Sigmoid colon (tissue), 7 donors: ENCODE results near the gene SMYD3. TPM values are rescaled to one million over a fixed set of nuclear protein-coding genes. Genes with fewer than 3 reads are reported as not detected.

ENCODE experiments used
- DNase-seq: peaks from one replicate; pipeline ENCODE4 v3.0.0-alpha.2; 2019
- H3K27ac ChIP-seq, 4 donors: fragments of 200-600 bp; sonication (generic); one replicate each; pipeline ENCODE4 v1.5.1; 2016 to 2019; ENCODE audit warnings: mild to moderate bottlenecking in 1 of 4
- H3K27me3 ChIP-seq, 3 donors: fragments of 200-600 bp; sonication (generic); one replicate each; pipeline ENCODE4 v1.5.1; 2019; ENCODE audit warnings: mild to moderate bottlenecking in 1 of 3
- H3K36me3 ChIP-seq, 4 donors: fragments of 200-600 bp; sonication (generic); one replicate each; pipeline ENCODE4 v1.5.1; 2016 to 2019
- H3K4me1 ChIP-seq, 4 donors: fragments of 200-600 bp; sonication (generic); one replicate each; pipeline ENCODE4 v1.5.1; 2017 to 2019
- H3K4me3 ChIP-seq, 4 donors: fragments of 200-600 bp; sonication (generic); one replicate each; pipeline ENCODE4 v1.5.1; 2017 to 2019; ENCODE audit warnings: mild to moderate bottlenecking in 2 of 4, moderate library complexity in 1 of 4
- H3K9me3 ChIP-seq, 4 donors: fragments of 200-600 bp in 3 of 4; sonication (generic) in 3 of 4; one replicate each; pipeline versions ENCODE4 v1.5.1 to v1.6.1; 2013 to 2019
- EP300 ChIP-seq, 4 donors: sonication (generic); formaldehyde crosslinking; IDR thresholded peaks; one replicate each; pipeline ENCODE4 v1.6.1; 2017; ENCODE audit warnings: antibody characterized with exemption in 4 of 4
- POLR2A ChIP-seq, 2 donors: fragments of 450-650 bp; IDR thresholded peaks; one replicate each; pipeline ENCODE4 v1.6.1; 2016; ENCODE audit warnings: antibody characterized with exemption in 2 of 2, mild to moderate bottlenecking in 2 of 2, moderate library complexity in 2 of 2
- POLR2AphosphoS5 ChIP-seq, 4 donors: sonication (generic); formaldehyde crosslinking; IDR thresholded peaks; one replicate each; pipeline ENCODE4 v1.6.1; 2017; ENCODE audit warnings: antibody characterized with exemption in 4 of 4
- WGBS, 2 donors: extraction: QIAGEN DNeasy Blood & Tissue Kit; methylation state at CpG; one replicate each; pipeline ENCODE4 v1.1.7; 2013; 5-methylcytosine and 5-hydroxymethylcytosine counted together
- intact Hi-C: fragments of 100-400 bp; cut with DNase I; formaldehyde crosslinking; loops from one replicate; pipeline ENCODE4 v1.15.1; 2023
- polyA plus RNA-seq, 3 donors: library from polyadenylated mRNA; stranded (reverse); fragments of 200-250 nt; gene quantifications; one replicate each; pipeline ENCODE4 v1.2.3, GENCODE V29; 2013
- total RNA-seq, 4 donors: library from RNA; depleted of rRNA; stranded (reverse); fragments of >200 nt; gene quantifications; one replicate each; pipeline ENCODE4 v1.1.0, GENCODE V29; 2016
- TF ChIP-seq, protein P1 (sequence below), 4 experiments: fragments of 450-650 bp in 3 of 4; fragments of 200-600 bp in 1 of 4; IDR thresholded peaks; one replicate each; pipeline ENCODE4 v1.5.1; 2016 to 2019; ENCODE audit warnings: antibody characterized with exemption in 4 of 4, mild to moderate bottlenecking in 3 of 4, moderate library complexity in 2 of 4
- donor health status: healthy with polysubstance abuse.
- donor health status: Bipolar disorder and iron deficiency.
- donor health status: healthy.

The SMYD3 gene
- total and polyA plus RNA-seq, 7 donors = 8.7 to 23.8 (median 17.1) TPM

DNA sequence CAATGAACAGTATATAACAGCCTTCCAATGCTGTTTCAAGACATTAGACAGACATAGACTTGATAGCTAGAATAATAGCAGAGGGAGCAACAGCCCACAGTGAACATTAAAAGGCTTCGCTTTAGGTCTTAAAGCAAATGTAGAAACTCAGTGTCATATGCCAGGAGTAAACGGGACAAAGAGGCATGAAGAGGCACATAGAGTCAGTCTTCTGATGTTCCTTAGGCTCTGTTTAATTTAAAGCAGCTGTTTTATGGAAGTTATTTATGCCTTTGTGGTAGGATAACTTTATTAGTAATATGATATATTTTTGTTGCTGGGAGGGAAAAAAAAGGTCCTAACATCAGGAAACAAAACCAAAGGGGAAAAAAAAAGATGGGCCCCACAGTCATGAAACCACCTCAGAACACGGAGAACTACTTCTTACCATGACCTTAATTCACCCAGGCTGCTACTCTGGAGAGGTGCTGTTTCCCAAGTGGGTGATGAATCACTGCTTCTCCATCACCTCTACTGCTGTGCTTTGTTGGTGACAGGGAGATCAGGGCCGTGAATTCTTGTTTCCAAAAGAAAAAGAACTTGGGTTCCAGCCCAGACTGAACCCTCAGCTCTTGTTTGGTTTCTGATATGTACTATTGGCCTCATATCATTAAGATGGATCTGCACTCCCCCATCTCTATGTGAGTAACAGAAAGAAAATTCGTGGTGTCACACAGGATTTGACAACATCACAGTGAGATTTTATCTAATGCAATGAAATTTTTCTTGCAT is 735.4 kb downstream of the SMYD3 start:
- TF ChIP-seq EP300 (IDR thresholded peaks at IDR 0.05) = no peak
- TF ChIP-seq POLR2AphosphoS5 (IDR thresholded peaks at IDR 0.05) = peak in 1 of 4 donors; percentile 10
- Histone ChIP-seq H3K4me1 (peaks cover 0 to 15% (median 10%) of the 10 kb centered on the region in 4 donors), H3K9me3 (no peaks in the 10 kb centered on the region), H3K27ac (peak overlapping the region in 1 of 4 donors; percentile 25), H3K4me3 (no peak overlapping the region), H3K36me3 (no peaks in the 10 kb centered on the region), H3K27me3 (no peaks in the 10 kb centered on the region)
- WGBS, 2 donors = 67 to 82% methylated on average over 5 of the region's 5 CpGs
- intact Hi-C loops = no loop called here
- no peak for DNase-seq

DNA sequence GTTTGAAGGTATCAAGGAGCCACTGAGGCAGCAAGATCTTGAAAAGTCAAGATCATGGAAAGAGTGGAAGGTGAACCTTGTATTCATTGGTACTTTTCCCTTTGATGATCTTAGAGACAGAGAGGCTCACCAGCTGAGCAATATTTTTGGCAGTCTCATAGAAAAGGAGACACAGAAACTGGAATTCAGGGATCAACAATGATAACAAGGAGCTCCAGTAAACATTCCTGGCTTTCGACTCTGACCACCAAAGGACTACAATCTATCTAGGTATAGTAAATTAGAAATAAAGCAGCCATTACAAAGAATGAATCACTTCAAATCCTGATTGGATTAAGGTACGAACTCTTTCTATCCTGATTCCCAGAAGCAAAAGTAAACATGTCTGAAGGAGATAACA is 736.9 kb downstream of the SMYD3 start:
- TF ChIP-seq, protein P1, sequence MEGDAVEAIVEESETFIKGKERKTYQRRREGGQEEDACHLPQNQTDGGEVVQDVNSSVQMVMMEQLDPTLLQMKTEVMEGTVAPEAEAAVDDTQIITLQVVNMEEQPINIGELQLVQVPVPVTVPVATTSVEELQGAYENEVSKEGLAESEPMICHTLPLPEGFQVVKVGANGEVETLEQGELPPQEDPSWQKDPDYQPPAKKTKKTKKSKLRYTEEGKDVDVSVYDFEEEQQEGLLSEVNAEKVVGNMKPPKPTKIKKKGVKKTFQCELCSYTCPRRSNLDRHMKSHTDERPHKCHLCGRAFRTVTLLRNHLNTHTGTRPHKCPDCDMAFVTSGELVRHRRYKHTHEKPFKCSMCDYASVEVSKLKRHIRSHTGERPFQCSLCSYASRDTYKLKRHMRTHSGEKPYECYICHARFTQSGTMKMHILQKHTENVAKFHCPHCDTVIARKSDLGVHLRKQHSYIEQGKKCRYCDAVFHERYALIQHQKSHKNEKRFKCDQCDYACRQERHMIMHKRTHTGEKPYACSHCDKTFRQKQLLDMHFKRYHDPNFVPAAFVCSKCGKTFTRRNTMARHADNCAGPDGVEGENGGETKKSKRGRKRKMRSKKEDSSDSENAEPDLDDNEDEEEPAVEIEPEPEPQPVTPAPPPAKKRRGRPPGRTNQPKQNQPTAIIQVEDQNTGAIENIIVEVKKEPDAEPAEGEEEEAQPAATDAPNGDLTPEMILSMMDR (IDR thresholded peaks at IDR 0.05) = no peak
- TF ChIP-seq POLR2AphosphoS5 (IDR thresholded peaks at IDR 0.05) (no peak), POLR2A (IDR thresholded peaks at IDR 0.05) (no peak), EP300 (IDR thresholded peaks at IDR 0.05) (no peak)
- WGBS, 2 donors = 91 to 94% methylated on average over 2 of the region's 2 CpGs
- Histone ChIP-seq H3K9me3 (no peaks in the 10 kb centered on the region), H3K27me3 (no peaks in the 10 kb centered on the region), H3K4me1 (peaks cover 0 to 15% (median 10%) of the 10 kb centered on the region in 4 donors), H3K36me3 (no peaks in the 10 kb centered on the region), H3K4me3 (no peak overlapping the region), H3K27ac (no peak overlapping the region)
- intact Hi-C loops = no loop called here
- no peak for DNase-seq

DNA sequence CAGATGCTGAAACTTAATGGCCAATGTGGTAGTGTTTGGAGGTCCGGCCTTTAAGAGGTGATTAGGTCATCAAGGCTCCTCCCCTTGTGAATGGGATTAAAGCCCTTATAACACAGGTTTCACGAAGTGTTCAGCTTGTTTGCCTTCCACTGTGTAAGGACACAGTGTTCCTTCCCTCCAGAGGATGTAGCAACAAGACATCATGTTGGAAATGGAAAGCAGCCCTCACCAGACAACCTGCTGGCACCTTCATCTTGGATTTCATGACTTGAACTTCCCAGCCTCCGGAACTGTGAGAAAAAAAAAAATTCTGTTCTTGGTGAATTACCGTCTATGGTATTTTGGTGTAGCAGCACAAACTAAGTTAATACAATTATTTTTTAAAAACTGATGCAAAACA is 738.5 kb downstream of the SMYD3 start:
- WGBS, 2 donors = 79 to 91% methylated on average over 4 of the region's 4 CpGs
- peaks cover 0 to 3% (median 0%) of the 10 kb centered on the region in 4 donors for H3K36me3 ChIP-seq
- TF ChIP-seq POLR2A (IDR thresholded peaks at IDR 0.05) = no peak
- TF ChIP-seq, protein P1 (IDR thresholded peaks at IDR 0.05) = no peak
- TF ChIP-seq POLR2AphosphoS5 (IDR thresholded peaks at IDR 0.05) = no peak
- TF ChIP-seq EP300 (IDR thresholded peaks at IDR 0.05) = no peak
- H3K4me3 ChIP-seq = no peak overlapping the region
- no peak for DNase-seq
- intact Hi-C loops = no loop called here
- H3K4me1 ChIP-seq = peaks cover 0 to 15% (median 10%) of the 10 kb centered on the region in 4 donors
- no peaks in the 10 kb centered on the region for H3K27me3 ChIP-seq
- no peaks in the 10 kb centered on the region for H3K9me3 ChIP-seq
- H3K27ac ChIP-seq = no peak overlapping the region

DNA sequence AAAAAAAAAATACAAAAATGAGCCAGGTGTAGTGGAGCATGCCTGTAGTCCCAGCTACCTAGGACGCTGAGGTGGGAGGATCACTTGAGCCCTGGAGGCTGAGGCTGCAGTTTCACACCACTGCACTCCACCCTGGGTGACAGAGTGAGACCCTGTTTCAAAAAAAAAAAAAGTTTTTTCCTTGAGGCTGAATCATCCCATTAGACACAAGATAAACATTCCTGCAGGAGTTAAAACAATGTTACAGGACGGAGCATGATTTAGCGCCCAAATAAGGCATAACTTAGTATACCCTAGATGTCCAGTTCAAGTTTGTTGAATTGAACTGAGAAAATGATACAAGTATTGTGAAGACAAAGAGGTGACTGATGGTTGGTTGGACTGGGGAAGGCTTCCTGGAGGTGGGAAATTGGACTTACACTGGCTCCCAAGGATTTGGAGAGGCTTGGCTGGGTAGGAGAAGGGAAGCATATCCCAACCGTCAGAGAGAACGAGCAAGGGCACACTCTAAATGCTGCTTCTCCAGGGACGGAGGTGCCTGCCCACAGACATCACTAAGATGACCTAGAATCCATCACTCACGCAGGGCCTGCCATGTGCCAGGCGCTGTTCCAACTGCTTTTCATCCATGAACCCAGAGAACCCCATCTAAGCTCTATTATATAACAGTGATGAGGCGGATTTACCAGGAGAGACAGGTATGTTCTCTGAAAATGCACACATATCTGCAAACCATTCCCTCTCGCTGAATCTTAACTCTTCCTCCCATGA is 741.7 kb downstream of the SMYD3 start:
- intact Hi-C loops = no loop called here
- no peak for DNase-seq
- Histone ChIP-seq H3K4me3 (no peak overlapping the region), H3K27me3 (no peaks in the 10 kb centered on the region), H3K4me1 (no peaks in the 10 kb centered on the region), H3K9me3 (no peaks in the 10 kb centered on the region), H3K27ac (no peak overlapping the region), H3K36me3 (peaks cover 0 to 4% (median 0%) of the 10 kb centered on the region in 4 donors)
- TF ChIP-seq POLR2A (IDR thresholded peaks at IDR 0.05) (no peak), EP300 (IDR thresholded peaks at IDR 0.05) (no peak), POLR2AphosphoS5 (IDR thresholded peaks at IDR 0.05) (no peak)
- TF ChIP-seq, protein P1 (IDR thresholded peaks at IDR 0.05) = no peak
- 93 to 96% methylated on average over 10 of the region's 10 CpGs for WGBS, 2 donors

DNA sequence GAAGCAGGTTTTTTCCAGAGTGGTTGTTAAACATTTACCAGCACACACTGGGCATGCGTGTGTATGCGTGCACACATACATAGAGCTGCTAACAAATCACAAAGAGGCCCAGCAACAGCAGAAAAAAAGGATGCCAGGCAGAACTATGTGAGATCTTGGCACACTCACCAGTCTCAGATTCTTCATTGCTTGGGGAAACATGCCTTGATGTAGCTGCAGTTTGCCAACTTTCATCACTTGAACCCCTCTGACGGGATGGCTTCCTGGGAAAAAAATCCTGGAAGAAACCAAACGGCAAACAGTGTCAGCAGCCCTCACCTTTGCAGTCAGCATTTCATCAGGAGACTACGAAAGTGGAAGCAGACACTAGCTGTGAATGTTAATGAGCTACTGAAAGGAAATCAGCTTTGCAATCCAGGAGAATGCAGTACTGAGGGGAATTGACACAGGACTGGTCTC is 743.2 kb downstream of the SMYD3 start:
- Histone ChIP-seq H3K27ac (no peak overlapping the region), H3K27me3 (no peaks in the 10 kb centered on the region), H3K4me1 (no peaks in the 10 kb centered on the region), H3K4me3 (no peak overlapping the region), H3K36me3 (peaks cover 0 to 4% (median 0%) of the 10 kb centered on the region in 4 donors), H3K9me3 (no peaks in the 10 kb centered on the region)
- intact Hi-C loops = no loop called here
- TF ChIP-seq, protein P1 (IDR thresholded peaks at IDR 0.05) = no peak
- TF ChIP-seq EP300 (IDR thresholded peaks at IDR 0.05) (no peak), POLR2A (IDR thresholded peaks at IDR 0.05) (no peak), POLR2AphosphoS5 (IDR thresholded peaks at IDR 0.05) (no peak)
- no peak for DNase-seq
- 82 to 84% methylated on average over 5 of the region's 5 CpGs for WGBS, 2 donors
